COLO668 (cell line): ENCODE measurements around the gene EVPL.

Experiments used
- DNase-seq: peaks from one replicate; lab custom pipeline; 2025; ENCODE audit not compliant: unreplicated experiment; lab: John Stamatoyannopoulos, UW

Gene EVPL

DNA sequence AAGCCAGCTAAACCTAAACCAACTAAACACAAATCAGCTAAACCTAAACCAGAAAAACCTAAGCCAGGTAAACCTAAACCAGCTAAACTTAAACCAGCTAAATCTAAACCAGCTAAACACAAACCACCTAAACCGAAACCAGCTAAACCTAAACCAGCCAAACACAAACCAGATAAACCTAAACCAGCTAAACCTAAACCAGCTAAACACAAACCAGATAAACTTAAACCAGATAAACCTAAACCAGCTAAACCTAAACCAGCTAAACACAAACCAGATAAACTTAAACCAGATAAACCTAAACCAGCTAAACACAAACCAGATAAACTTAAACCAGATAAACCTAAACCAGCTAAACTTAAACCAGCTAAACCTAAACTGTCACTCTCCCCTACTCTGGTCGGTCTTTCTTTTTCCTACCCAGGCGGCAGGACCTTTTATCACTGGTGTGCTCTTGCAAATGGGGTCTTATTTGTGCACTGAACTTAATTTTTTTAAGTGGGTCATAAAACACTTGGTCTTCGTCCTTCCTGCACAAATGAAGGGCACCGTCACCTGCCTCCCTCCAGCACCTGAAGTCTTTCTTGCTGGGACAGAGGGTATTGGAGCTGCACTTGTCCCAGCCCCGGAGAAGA, 7.2 kb downstream of the EVPL start:
- no peak for DNase-seq

DNA sequence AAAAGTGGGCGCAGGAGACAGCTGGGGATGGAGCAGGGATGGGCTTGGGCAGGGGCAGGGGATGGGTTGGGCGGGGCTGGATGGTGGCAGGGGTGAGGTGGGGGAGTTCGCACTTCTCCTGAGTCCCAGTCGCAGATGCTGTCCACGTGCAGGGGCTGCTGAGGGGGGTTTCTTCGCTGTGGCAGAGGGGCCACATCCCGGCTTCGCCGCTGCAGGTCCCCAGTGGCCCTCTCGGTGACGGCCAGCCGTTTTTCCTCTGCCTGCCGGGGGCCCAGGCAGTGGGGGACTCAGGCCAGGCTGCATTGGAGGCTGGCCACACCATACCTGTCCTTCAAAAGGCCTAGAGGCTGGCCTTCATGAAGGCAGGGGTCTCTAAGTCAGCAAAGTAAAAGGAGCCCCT, 8.3 kb downstream of the EVPL start:
- no peak for DNase-seq

DNA sequence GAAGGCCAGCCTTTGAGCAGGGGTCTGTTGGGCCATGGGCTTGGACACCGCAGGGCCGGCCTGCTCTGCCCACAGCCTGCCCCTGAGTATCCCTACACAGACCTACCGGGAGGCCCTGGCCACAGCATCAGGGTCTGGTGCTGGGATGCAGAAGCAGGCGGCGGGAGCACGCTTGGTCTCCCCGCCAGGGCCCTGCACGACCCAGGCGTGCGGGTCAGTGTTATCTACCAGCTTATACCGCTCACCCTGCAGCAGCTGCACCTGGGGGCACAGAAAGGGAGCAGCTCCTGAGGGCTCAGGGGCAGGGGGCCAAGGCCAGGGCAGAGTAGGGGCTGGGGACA, 8.8 kb downstream of the EVPL start:
- DNase-seq, result no peak

DNA sequence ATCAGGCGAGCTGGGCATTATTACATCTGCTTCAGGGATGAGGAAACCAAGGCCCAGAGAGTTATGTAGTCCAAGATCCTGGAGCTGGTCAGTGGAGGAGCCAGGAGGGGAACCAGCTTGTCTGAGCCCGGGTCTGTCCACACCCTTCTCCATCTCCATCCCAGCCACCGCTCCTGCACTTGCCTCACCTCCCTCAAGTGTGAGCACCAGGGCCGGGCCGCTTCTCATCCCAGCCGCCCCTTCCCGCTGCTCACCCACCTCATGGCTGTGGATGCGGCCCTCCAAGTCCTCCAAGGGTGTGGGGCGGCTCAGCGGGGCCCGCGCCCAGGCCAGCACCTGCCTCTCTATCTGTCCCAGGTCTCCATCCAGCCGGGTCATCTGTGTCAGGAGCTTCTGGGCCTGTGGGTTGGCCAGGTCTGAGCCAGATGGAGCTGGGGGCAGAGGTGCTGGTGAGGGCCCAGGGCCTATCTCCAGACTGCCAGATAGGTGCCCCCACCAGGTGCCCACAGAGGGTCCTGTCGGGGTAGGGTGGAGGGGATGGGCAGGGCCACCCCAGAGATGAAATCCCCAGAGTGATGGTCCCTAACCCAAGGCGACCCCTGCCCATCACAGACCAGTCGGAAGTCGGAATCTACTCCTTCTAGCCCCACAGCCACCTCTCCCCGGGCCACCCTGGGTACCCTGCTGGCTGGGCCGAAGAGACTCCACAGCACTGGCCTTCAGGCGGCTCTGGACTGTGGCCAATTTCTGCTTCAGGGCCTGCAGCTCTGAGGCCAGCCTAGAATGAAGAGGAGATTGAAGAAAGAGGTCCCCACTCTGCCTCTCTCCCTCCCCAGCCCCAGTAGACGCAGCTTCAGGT, 9.4 kb downstream of the EVPL start:
- no peak for DNase-seq

DNA sequence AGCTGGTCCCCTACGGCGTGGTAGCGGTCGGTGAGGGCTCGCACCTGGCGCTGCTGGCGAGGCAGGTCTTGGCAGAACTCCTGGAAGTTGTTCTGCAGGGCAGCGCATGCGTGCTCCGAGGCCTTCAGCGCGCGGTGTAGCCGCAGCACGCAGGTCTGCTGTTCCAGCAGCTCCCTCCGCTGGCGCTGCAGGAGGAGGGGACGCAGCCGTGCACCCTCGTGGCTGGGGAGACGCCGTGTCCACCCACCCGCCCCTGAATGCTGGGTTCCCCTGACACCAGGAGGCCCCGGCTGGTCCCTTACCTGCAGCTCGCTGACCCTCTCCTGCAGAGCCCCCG, 12.2 kb downstream of the EVPL start:
- DNase-seq, result peak; percentile 88

DNA sequence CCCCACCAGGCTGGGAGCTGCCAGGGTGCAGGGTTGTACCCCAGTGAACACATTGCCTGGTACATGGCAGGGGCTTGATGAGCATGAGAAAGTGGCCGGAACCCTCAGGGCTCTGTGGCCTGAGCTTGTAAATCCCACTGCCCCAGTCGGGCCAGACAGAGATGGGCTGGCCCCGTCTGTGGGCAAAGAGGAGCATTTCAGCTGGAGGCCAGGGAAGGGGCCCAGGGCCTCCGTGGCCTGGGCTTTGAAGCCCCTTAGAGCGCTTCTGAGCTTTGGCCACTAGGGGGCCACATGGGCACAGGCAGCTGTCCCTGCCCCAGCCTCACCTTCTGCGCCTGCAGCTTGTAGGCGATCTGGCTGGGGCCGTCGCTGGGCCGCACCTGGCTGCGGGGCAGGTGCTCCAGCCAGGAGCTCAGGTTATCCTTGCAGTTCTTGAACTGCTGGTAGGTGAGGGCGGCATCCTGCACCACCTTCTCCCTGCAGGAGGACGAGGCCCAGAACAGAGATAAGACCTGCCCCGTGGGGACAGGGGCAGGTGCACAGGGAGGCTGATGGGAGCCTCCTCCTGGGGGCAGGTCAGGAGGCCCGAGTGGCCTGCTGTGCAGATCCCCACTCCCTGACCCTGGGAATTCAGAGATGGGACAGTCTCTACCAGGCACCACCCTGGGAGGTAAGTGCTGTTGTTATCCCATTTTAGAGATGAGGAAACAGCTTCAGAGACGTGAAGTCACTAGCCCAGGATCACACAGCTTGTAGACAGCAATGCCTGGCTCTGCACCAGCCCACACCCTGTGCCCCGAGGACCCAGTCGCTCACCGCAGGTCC, 12.8 kb downstream of the EVPL start:
- DNase-seq, result peak; percentile 85

DNA sequence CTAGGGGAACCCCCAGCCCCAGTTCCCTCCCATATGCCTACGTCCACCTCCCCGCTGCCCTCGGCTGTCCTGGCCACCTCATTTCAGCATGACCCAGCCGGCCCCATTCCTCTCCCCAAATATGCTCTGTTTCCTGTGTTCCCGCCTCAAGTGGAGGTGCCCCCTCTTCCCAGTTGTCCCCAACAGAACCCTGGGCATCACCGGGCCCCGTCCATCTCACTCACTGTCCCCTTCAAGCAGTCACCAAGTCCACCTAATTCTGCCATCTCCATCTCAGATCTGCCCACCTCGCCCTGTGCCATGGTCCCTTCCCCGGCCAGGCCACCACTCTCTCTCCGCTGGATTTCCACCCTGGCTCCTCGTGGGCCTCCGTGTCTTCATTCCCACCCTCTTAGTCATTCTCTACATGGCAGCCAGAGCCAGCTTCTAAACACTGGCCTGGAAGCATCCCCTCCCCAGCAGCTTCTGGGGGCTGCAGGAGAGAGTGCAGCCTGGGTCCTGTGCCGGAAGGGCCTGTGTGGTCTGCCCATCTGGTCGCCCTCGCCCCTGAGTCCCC, 13.7 kb downstream of the EVPL start:
- DNase-seq, result no peak

DNA sequence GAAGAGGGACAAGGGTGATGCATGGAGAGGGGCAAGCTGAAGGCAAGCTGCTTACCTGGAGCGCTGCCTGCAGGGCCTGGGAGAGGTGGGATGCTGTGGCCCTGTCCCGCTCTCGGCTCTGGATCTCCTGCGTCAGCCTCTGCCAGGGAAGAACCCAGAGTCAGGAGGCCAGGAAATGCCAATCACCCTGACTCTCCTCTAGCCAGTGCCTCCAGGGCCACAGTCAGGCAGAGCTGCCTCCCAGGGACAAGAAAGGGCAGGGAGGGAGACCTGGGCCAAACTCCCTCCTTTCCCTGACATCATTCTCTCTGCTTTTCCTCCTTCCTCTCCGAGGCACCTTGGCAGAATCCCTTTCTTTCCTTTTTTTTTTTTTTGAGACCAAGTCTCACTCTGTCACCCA, 15.2 kb downstream of the EVPL start:
- DNase-seq, result no peak

DNA sequence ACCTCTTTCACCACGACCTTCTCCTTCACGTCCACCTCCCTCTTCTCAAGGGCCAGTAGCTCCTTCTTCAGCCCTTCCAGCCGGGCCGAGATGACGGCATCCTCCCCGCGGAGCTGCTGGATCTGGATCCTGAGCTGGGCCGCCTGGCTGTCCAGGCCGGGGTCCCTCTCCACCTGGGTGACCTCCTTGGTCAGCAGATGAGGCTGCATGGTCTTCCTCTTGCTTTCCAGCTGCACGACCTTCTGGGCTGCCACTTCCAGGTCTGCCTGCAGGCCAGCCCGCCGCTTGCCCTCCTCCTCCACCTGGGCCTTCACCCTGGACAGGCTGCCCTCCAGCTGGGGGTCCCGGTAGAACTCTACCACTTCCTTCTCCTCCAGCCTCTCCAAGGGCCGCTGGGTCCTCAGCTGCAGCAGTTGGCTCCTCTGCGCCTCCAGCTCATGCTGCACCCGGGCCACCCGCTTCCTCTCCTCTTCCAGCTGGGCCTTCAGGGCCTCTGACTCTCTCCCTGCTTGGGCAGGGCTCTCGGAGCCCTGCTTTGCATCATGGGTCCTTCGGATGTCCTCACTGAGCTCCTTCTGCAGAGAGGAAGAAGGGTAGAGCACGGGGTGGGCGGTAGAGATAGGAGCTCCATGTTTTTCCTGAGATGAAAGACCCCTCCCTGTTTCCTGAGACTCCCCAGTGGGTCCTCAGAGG, 17.0 kb downstream of the EVPL start:
- DNase-seq, result no peak

DNA sequence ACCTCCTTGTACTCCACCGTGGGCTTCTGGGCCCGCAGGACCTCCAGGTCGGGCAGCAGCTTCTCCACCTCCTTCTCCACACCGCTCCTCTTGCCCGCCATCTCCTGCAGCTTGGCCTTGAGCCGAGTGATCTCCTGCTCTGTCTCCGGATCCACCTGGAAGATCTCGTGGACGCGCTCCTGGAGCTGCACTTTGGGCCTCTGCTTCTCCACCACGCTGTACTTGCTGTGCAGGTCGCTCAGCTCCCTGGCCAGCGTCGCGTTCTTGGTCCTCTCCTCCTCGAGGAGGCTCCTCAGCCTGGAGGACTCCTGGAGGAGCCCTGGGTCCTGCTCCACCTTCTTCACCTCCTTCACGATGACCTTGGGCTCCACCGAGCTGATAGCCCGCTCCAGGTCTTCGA, 17.7 kb downstream of the EVPL start:
- DNase-seq, result no peak

DNA sequence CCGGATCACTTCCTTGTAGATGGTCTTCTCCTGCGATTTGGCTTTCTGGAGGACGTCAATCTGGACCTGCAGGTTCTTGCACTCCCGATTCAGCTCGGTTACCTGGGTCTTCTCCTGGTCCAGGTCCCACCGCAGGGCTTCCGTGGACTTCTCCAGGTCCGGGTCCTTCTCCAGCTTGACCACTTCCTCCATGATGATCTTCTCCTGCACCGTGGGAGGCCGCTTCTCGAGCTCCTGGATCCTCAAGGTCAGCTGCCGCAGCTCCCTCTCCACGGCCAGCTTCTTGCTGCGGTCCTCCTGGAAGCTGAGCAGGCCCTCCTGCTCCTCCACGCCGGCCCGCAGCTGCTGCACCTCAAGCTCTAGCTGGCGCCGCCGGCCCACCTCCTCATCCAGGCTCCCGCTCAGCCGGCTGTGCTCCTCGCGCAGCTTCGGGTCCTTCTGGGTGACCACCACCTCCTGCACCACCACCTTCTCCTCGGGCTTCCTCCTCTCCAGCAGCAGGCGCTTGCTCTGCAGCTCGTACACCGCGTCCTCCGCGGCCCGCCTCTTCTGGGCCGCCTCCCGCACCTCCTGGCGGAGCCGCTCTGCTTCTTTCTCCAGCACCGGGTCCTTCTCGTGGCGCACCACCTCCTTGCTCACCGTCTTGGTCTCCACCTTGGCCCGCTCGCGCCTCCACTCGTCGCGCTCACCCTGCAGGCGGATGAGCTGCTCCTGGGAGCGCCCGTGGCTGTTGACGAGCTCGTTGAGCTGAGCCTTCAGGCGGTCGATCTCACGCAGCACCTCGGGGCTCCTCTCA, 18.3 kb downstream of the EVPL start:
- no peak for DNase-seq

DNA sequence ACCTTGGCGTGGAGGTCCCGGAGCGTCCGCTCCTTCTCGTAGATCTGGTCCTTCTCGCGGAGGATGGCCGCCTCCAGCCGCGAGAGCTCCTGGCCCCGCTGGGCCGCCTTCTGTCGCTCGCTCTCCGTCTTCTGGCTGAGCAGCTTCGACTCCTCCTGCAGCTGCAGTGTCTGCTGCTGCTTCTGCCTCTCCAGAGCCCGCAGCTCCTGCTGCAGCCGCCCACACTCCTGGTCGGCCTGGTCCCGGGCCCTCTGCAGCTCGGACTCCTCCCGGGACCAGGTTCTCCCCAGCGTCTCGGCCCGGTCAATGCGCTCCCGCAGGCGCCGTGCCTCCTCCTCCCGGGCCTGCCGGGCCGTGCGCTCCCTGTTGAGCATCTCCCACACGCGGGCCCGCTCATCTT, 18.9 kb downstream of the EVPL start:
- no peak for DNase-seq

DNA sequence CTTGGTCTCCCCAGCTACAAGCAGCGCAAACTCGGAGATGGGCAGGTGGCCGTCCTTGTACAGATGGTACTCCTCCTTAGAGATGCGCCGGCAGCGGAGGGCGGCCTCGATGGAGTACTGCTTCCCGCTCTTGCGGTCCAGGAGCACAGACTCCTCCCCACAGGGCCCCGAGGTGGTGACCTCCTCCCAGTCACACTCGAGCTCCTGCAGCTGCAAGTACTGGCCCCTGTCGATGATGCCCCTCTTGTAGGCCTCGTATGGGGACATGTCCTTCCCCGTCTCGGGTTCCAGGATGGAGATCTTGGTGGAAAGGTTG, 19.3 kb downstream of the EVPL start:
- no peak for DNase-seq

DNA sequence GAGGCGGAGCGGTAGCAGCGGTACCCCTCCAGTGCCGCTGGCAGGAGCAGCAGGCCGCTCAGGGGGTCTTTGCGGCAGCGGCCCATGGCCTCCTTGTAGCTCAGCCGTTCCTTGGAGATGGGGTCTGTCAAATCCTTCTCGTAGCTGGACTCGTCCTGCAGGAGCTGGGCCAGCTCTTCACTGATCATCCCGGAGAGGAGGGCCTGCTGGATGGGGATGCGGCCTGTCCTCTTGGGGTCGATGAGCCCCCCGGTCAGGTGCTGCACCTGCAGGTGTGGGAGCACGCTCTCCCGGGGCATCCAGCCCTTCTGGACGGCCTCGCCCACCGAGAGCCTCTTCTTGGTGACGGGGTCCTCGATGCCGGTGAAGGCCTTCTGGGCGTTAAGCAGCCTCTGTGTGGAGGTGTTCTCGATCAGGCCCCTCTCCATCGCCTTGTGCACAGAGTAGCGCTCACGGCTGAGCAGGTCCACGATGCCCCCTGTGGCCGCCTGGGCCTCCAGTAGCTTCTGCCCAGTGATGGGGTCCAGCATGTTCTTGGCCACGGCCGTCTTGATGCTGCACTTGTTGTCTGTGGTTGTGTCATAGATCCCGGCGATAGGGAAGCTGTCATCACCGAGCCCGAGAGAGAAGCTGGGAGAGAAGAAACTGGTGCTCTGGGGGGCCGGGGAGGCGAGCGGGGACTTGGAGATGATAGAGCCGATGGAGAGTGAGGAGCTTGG, 19.8 kb downstream of the EVPL start:
- DNase-seq, result no peak

DNA sequence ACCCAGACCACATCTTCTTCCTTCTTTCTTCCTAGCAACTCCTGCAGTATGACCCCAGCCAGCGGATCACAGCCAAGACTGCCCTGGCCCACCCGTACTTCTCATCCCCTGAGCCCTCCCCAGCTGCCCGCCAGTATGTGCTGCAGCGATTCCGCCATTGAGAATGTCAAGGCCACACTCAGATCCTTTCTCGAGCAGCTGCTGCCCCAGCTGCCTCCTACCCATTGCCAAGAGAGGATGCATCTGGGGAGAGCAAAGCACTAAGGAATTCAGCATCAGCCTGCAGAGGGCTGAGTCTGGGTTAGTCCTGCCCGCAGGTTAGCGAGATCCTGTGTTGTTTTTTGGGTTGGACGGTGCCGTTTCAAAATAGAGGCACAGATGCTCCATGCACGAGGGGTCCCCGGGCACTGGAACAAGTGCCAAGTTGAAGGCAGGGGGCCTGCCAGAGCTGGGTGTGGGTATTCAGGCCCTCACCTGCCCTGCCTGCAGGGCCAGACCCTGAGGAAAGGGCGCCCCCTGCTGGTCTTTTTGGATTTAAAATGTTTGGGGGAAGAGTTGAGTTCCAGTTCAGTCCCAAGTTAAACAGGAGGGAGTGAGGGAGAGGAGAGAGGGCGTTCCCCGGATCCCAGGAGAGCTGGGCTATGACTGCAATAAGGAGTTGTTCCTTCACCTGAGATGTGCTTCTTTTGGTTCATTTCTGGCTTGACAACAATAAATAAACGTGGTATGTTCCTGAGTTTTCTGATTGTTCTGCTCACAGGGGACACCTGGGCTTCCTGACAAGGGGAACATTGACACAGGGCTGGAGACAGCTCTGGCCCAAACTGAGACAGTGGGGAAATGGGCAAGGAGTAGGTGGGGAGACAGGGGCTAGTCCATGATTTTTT, 21.6 kb downstream of the EVPL start:
- peak; percentile 68 for DNase-seq

DNA sequence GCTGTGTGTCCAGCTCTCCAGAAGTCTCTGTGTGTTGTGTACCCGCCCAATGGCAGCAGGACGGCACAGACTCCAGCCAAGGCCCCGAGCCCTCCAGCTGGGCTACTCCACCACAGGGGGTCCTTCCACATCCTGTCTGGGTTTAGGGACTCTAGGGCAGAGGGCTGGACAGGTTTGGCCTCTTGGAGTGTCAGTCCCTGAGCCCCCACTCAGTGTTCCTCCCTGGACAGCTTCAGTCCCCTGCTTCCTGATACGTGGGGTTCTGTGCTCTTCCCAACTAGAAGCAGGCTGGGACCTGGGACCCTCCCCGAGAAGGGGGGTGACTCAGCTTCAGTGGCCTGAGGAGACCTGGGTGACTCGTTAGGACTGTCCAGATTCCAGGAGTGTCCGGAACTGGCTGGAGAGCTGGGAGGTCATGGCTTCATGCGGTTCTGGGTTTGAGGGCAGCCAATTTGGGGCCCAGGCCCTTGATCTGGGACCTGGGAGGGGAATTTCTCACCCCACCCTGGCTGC, 22.3 kb downstream of the EVPL start:
- DNase-seq, result no peak

DNA sequence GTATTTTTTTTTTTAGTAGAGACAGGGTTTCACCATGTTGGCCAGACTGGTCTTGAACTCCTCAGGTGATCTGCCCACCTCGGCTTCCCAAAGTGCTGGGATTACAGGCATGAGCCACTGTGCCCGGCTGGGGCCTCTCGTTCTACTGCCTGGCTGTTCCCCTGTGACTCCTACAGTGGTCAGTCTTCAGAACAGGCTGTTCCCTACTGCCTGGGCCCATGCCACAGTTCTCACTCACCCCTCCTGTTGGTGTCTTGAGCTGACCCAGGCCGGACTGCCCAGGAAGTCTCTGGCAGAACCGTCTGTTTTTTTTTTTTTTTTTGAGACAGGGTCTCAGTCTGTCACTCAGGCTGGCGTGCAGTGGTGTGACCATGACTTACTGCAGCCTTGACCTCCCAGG, 23.2 kb downstream of the EVPL start:
- DNase-seq, result no peak

DNA sequence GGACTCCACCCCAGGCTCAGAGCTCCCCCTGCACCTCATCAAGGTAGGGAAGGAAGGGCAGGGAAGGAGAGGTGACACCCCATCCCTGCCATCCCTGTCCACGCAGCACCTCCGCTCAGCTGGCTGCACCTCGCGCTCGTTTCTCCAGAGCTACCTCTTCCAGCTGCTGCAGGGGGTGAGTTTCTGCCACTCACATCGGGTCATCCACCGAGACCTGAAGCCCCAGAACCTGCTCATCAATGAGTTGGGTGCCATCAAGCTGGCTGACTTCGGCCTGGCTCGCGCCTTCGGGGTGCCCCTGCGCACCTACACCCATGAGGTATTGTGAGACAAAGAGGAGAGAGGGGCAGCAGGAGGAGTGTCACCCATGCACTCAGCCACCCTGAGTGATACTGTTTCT, 25.0 kb downstream of the EVPL start:
- no peak for DNase-seq
